Inflammatory macrophage (primary cell): ENCODE measurements around the gene PPARD.

Source experiments
- DNase-seq, 2 donors: peaks; one replicate each; pipeline ENCODE4 v3.0.0-alpha.2; 2020 to 2022

Gene PPARD

GRCh38 chr6:35356391-35356790 lies 14.0 kb downstream of the PPARD start:
- DNase-seq = no peak

GRCh38 chr6:35357677-35358076 lies 15.3 kb downstream of the PPARD start:
- DNase-seq = no peak

- DNase-seq = no peak
Observed at GRCh38 chr6:35358086-35358485, 15.7 kb downstream of the PPARD start.

- peak in 1 of 2 donors; percentile 29 for DNase-seq
Observed at GRCh38 chr6:35359346-35359743, 17.0 kb downstream of the PPARD start.

GRCh38 chr6:35359744-35360348 lies 17.5 kb downstream of the PPARD start:
- DNase-seq = no peak

GRCh38 chr6:35360349-35361138 lies 18.2 kb downstream of the PPARD start:
- peak; percentile 75 to 76 for DNase-seq

- DNase-seq = no peak
Observed at GRCh38 chr6:35362200-35362599, 19.8 kb downstream of the PPARD start.

- peak; percentile 95 to 97 for DNase-seq
Observed at GRCh38 chr6:35363293-35363750, 21.0 kb downstream of the PPARD start.

GRCh38 chr6:35365594-35366203 lies 23.3 kb downstream of the PPARD start:
- peak; percentile 43 to 66 for DNase-seq

- DNase-seq = no peak
Observed at GRCh38 chr6:35366204-35366596, 23.8 kb downstream of the PPARD start.

GRCh38 chr6:35367646-35368037 lies 25.3 kb downstream of the PPARD start:
- no peak for DNase-seq

GRCh38 chr6:35368038-35368887 lies 25.9 kb downstream of the PPARD start:
- peak; percentile 53 to 54 for DNase-seq

- DNase-seq = peak; percentile 99
Observed at GRCh38 chr6:35370124-35370741, 27.9 kb downstream of the PPARD start.

GRCh38 chr6:35370785-35371493 lies 28.6 kb downstream of the PPARD start:
- DNase-seq = peak; percentile 83 to 87

GRCh38 chr6:35371494-35372262 lies 29.3 kb downstream of the PPARD start:
- DNase-seq = no peak

GRCh38 chr6:35372633-35373032 lies 30.3 kb downstream of the PPARD start:
- no peak for DNase-seq

- DNase-seq = peak; percentile 54 to 61
Observed at GRCh38 chr6:35376281-35376680, 33.9 kb downstream of the PPARD start.

- no peak for DNase-seq
Observed at GRCh38 chr6:35377002-35377401, 34.6 kb downstream of the PPARD start.

- no peak for DNase-seq
Observed at GRCh38 chr6:35378261-35378660, 35.9 kb downstream of the PPARD start.

- DNase-seq = no peak
Observed at GRCh38 chr6:35381132-35381531, 38.8 kb downstream of the PPARD start.

GRCh38 chr6:35382015-35382414 lies 39.7 kb downstream of the PPARD start:
- DNase-seq = no peak
